Ectodermal cell (in vitro differentiated cells): ENCODE data around the gene RYK.
A peak's percentile ranks its signal among the peaks of the same experiment; 100 is the strongest.

ENCODE experiments used
- H3K27ac ChIP-seq: 2 replicates; pipeline ENCODE4 v1.7.0; 2013; ENCODE audit warnings: mild to moderate bottlenecking, low read depth, low read length; ENCODE audit not compliant: insufficient read depth, poor library complexity, severe bottlenecking
- H3K27me3 ChIP-seq: 2 replicates; pipeline ENCODE4 v1.7.0; 2013; ENCODE audit warnings: mild to moderate bottlenecking, low read length; ENCODE audit not compliant: insufficient read depth, control insufficient read depth, poor library complexity, severe bottlenecking
- H3K36me3 ChIP-seq: one replicate; pipeline ENCODE4 v1.7.0; 2013; ENCODE audit warnings: low read length; ENCODE audit not compliant: control insufficient read depth, insufficient read depth
- H3K4me1 ChIP-seq: one replicate; pipeline ENCODE4 v1.7.0; 2013; ENCODE audit warnings: low read length; ENCODE audit not compliant: control insufficient read depth, insufficient read depth
- H3K4me3 ChIP-seq: 2 replicates; pipeline ENCODE4 v1.7.0; 2013; ENCODE audit warnings: low read depth, low read length, control low read depth; ENCODE audit not compliant: insufficient read depth
- H3K9me3 ChIP-seq: 2 replicates; pipeline ENCODE4 v1.7.0; 2013; ENCODE audit warnings: mild to moderate bottlenecking, low read length, moderate library complexity; ENCODE audit not compliant: control insufficient read depth
- WGBS, 2 experiments: methylation state at CpG; one replicate each; pipeline ENCODE4 v1.1.7; 2013; ENCODE audit warnings: missing lambda C conversion rate in 2 of 2; 5-methylcytosine and 5-hydroxymethylcytosine counted together

Gene RYK

DNA sequence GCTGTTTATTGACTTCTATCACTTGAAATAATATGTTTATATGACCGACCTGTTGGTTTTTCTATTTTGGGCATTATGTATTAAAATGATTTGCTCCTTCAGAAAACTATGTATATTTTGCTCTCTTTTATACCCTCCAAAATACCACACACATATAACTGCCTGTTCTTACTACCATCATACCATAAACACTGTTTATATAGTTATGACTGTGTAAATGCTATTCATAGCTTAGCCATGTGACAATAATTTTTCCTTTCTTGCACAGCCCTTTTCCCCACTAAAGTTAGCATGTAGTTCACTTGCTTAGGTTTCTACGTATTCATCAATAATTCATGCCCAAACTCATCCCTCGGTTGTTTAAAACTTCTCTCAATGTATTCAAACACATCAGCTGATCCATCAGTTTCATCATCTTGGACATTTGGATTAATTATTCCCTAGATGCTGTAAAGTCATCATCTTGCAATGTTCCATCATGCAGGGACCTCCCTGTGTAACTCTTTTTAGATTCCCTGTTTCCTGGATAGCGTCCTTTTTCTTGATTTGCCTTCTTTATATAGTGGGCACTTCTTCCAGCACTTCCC is 8.2 kb upstream of the RYK start:
- H3K4me1 ChIP-seq: peaks cover 10% of the 10 kb centered on the region
- 93 to 96% methylated on average over 3 of the region's 4 CpGs for WGBS, 2 experiments
- H3K9me3 ChIP-seq: no peaks in the 10 kb centered on the region
- H3K4me3 ChIP-seq: no peak overlapping the region
- no peaks in the 10 kb centered on the region for H3K36me3 ChIP-seq
- H3K27ac ChIP-seq: no peak overlapping the region
- no peaks in the 10 kb centered on the region for H3K27me3 ChIP-seq

DNA sequence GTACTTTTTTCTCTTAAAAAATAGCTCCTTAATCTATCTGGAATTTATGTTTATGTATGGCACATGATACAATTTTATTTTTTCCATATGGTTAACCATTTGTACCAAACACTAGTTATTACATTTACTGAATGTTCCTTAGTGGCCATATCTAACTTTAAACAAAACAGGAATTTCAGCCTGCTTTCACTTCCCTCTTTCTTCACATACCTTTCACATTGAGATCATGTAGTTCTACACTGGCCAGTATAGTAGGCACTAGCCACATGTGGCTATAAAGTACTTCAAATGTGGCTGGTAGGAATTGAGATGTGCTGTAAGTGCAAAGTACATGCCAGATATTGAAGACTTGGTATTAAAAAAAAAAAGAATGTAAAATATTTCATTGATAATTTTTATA is 4.7 kb upstream of the RYK start:
- H3K27ac ChIP-seq: no peak overlapping the region
- H3K4me3 ChIP-seq: no peak overlapping the region
- no peaks in the 10 kb centered on the region for H3K27me3 ChIP-seq
- H3K9me3 ChIP-seq: no peaks in the 10 kb centered on the region
- no peaks in the 10 kb centered on the region for H3K36me3 ChIP-seq
- peaks cover 16% of the 10 kb centered on the region for H3K4me1 ChIP-seq

DNA sequence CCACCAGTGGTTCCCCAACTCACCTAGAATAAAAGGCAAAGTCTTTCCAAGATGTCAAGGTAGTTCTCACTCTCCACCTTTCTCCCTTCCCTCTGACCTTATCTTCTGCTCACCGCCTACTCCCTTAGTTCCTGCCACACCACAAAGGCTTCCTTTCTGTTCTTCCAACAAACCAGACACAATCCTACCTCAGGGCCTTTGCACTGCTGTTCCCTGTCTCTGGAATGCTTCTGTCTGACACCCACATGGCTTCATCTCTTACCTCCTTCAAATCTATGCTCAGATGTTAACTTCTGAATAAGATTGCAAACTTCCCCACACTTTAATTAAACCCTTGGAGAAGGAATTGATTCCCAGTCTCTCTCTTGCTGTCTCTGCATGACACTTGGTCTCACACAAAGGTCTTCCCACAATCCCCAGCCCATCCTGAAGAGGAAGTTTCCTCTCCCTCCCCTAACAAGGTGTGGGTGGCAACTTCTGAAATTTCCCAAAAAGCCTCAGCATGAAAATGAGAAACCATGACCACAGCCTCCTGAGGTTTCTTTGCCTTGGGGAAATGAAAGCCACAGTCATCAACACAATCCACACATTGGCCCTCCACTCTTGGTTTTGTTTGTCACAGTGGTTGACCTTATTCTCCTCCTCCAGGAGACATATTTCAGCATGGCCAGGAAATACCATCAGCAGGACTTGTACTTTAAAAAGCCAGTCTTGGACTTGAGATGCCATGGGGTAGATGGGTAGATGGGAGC is 3.0 kb upstream of the RYK start:
- Histone ChIP-seq H3K9me3 (no peaks in the 10 kb centered on the region), H3K4me1 (peaks cover 21% of the 10 kb centered on the region), H3K36me3 (no peaks in the 10 kb centered on the region), H3K27ac (no peak overlapping the region), H3K27me3 (no peaks in the 10 kb centered on the region), H3K4me3 (no peak overlapping the region)
- 93 to 94% methylated on average over 1 of the region's 1 CpG for WGBS, 2 experiments

DNA sequence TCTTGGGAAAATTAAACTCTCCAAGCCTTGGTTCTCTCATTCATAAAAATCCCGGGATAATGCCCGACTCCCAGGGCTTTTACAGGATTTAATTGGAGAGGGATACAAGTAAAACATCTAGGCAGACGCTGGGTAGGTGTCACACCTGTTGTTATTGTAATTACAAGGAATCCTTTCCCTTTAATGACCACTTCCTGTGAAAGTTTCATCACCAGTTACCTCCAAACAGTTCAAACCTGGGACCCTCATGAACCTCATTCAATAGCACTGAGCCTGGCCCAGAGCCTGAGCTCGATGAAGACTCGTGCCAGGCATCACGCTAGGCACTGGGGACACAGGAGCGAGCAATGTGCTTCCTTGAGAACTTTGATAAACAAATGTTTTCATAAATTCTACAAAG is 2.1 kb upstream of the RYK start:
- Histone ChIP-seq H3K4me1 (peaks cover 21% of the 10 kb centered on the region), H3K27me3 (no peaks in the 10 kb centered on the region), H3K27ac (no peak overlapping the region), H3K9me3 (no peaks in the 10 kb centered on the region), H3K36me3 (no peaks in the 10 kb centered on the region), H3K4me3 (no peak overlapping the region)
- 77 to 80% methylated on average over 7 of the region's 7 CpGs for WGBS, 2 experiments

DNA sequence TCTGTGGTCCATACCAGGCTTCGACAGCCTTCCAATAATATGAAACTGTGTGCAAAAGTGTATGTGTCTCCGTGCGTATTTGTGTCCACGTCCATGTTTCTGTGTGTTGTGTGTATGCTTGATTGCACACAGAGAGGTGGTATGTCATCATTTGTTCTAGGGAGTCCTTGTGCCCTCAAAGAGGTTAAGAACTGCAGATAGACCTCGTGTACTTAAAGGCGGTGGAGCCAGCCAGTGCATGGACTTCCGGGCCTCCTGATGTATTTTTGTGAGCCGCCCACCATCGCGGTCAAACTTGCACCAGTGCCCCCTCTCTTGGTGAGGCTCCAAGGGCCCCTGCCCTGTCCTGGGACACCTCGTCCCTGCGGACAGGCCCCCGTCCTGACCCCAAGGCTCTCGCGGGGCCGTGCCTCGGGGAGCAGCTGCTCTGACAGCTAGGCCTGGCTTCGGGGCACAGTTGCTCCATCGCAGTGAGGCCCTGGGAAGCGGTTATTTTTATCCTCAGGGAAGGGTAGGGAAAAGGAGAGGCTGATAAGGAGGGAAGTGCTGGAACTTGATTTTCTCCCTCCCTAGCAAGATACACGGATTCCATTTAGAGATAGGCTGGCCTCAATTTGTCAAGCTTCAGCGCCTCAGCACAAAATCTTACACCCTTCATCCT is 1.2 kb upstream of the RYK start:
- Histone ChIP-seq H3K4me3 (no peak overlapping the region), H3K27ac (no peak overlapping the region), H3K9me3 (no peaks in the 10 kb centered on the region), H3K4me1 (peaks cover 21% of the 10 kb centered on the region), H3K27me3 (no peaks in the 10 kb centered on the region), H3K36me3 (no peaks in the 10 kb centered on the region)
- 77 to 80% methylated on average over 21 to 22 of the region's 22 CpGs for WGBS, 2 experiments

DNA sequence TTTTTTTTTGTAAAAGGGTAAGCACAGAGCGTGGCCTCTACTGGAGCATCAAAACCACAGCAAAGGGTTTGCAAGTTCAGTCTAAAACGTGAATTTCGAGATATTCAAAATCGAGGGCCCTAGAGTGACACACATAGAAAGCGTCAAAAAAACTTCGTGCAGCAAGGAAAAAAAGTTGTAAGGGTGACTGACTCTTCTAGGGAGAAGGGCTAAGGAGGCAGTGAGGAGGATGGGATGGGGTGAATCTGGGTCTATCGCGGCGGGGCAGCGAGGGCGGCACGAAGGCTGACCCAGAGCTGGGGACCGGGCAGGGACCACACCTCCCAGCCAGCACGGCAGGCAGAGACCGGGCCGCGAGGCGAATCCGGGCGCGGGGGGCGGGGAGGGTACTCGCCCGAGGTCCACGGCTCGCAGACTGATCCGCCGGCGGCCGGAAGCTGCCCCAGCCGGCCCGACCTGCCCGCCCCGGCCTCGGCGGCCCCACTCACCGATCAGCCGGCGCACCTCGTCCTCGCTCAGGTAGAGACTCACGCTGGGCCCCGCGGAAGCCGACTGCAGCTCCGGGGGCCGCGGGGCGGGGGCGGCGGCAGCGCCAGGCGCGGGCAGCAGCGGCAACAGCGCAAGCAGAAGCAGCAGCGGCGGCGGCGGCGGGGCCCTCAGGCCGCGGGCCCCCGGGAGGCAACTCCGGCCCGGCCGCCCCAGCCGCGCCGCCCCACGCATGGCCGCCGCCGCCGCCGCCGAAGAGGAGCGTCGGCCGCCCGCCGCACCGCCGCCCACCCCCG is 533 bp downstream of the RYK start:
- Histone ChIP-seq H3K27me3 (no peaks in the 10 kb centered on the region), H3K4me1 (peaks cover 24% of the 10 kb centered on the region), H3K36me3 (no peaks in the 10 kb centered on the region), H3K27ac (no peak overlapping the region), H3K9me3 (no peaks in the 10 kb centered on the region), H3K4me3 (peak overlapping the region; percentile 37)
- WGBS, 2 experiments: 0 to 1% methylated on average over 85 of the region's 85 CpGs

DNA sequence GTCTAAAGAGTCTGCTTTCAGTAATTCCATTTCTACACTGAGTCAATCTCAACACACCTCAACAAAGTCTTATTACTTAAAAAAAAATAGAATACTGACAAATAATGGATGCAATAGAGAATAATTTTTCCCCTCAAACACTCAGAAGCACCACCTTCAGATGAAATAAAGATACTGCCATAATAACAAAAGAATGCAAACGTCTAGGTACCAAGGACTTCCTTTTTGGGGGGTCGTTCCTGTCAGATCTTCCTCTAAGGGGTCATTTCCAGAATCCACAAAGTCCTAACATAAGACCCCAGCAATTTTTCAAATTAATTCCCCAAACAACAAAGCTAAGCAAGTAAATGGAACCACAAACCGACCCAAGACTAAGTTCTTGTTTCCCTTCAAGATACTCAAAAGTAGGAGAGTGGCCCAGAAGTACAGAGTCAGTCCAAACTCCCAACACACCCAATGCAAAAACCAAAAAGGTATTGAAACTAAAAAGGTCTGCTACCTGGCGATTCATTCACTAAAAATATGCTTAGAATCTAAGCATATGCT is 1.3 kb downstream of the RYK start:
- H3K27me3 ChIP-seq: no peaks in the 10 kb centered on the region
- 8% methylated on average over 4 of the region's 4 CpGs for WGBS, 2 experiments
- H3K9me3 ChIP-seq: no peaks in the 10 kb centered on the region
- peak overlapping the region; percentile 37 for H3K4me3 ChIP-seq
- no peaks in the 10 kb centered on the region for H3K36me3 ChIP-seq
- H3K27ac ChIP-seq: no peak overlapping the region
- peaks cover 29% of the 10 kb centered on the region for H3K4me1 ChIP-seq

DNA sequence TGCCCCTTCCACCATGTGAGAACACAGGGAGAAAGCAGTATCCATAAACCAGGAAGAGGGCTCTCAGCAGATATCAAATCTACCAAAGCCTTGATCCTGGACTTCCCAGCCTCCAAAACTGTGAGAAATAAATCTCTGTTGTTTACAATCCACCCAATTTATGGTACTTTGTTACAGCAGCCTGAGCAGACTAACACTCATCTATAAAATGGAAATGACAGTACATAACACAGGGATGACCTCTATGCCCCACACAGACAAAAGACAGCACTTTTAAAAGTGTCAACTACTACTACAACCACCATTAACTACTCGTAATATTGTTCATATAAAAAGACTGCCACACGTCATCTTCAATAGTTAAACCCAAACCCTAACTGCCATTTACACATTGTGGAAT is 5.7 kb downstream of the RYK start:
- no peaks in the 10 kb centered on the region for H3K27me3 ChIP-seq
- 77 to 89% methylated on average over 2 of the region's 2 CpGs for WGBS, 2 experiments
- H3K4me1 ChIP-seq: peaks cover 18% of the 10 kb centered on the region
- H3K4me3 ChIP-seq: no peak overlapping the region
- no peak overlapping the region for H3K27ac ChIP-seq
- H3K36me3 ChIP-seq: no peaks in the 10 kb centered on the region
- H3K9me3 ChIP-seq: no peaks in the 10 kb centered on the region

DNA sequence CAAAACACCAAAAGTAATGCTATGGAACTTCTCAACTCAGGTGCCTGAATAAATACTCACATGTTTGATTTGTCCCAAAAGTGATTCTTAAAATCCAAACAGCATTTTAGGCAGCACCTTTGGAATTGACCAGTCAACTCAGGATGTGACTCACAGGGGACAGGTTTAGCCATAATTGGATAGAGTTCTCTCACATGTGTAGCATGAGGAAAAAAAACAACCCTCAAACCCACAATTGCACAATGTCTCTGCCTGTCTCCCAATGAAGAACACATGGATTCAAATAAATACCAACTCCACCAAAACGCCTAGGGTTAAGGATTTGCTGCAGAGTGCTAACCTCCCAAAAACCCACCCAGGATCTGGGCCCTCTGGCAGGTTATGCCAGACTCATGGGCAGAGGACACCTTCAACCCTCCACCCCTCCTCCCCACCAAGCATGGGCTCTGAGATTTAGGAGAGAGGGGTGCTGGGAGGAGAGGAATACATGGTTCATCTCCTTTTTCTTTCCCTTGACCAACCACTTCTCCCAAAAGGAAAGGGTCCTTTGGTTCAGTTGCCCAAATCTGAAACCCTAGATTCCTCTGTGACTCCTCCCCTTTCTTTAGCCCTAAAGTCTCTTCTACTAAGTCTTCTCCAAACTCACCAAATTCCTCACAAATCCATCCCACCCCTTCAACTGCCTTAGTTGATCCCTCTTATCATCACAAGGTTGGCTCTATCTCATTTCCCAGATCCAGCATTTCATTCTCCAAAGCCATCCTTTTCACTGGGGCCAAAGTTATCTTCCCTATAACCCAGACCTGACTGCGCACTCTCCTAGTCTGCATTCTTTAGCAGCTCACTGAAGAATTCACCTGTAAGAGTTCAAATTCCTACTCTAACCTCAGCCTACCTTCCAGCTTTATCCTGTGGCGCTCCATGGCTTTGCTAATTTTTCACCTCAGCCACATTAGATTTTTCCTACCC is 7.7 kb downstream of the RYK start:
- H3K4me1 ChIP-seq: peaks cover 13% of the 10 kb centered on the region
- H3K27ac ChIP-seq: no peak overlapping the region
- no peaks in the 10 kb centered on the region for H3K27me3 ChIP-seq
- no peaks in the 10 kb centered on the region for H3K9me3 ChIP-seq
- 89% methylated on average over 3 of the region's 3 CpGs for WGBS, 2 experiments
- H3K36me3 ChIP-seq: no peaks in the 10 kb centered on the region
- H3K4me3 ChIP-seq: no peak overlapping the region
